GM15510 (cell line): ENCODE measurements around the gene HGD.

Source experiments
- POLR2A ChIP-seq: IDR thresholded peaks from 3 replicates; pipeline ENCODE4 v1.6.1; 2011; ENCODE audit warnings: borderline replicate concordance; ENCODE audit not compliant: insufficient read length; ENCODE audit errors: extremely low read depth

The HGD gene

DNA sequence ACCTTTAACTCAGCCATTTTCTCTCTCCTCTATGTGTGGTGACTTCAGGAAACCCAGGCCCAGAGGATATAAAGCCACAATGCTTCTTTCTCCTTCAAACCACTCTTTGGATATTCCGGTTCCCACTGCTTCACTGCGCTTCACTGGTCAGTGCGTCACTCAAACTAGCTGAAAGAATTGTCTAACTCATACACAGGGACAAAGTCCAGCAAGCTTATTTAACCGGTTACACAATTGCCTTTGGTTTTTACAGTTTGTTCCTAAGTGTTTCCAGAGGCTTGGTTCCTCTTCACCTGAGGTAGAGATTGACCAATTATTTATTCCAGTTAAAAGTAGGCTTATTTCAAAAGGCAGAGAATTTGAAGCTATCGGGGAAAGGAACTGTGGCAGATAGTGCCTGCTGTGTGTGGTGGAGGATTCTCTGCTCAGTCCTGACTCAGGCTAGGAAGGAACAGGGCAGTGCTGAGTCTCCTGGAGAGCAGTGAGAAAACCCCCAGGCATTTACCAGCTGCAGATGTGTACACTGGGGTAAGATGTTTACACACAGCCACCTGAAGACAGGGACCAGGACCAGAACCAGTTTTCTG, at the start of gene HGD:
Gene HGD, minus strand, starts transcription at position 145 of the 587 bp plus-strand sequence. Its CDS starts 128 bp downstream, at position 17.
- no peak for TF ChIP-seq POLR2A

- no peak for TF ChIP-seq POLR2A
Measured at GRCh38 chr3:120730576-120731542, 48.8 kb upstream of the HGD start.

- no peak for TF ChIP-seq POLR2A
Measured at GRCh38 chr3:120726791-120727190, 44.8 kb upstream of the HGD start.

DNA sequence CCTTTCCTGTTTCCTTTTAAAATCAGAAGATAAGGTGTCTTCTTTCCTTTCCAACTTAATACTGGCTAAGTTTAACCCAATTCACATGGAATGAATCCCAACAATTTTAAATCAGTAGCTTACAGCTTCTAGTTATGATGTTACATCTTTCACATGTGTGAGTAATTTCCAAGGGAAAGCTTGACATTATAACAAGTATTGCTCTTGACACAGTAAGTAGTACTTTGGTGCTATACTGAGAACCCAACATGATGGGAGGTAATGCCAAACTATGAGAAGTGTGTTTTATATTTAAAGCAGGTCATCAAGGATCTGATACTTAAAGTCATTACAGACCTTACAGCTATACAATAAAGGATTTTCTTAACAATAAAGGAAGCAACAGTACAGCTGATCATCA, 31.2 kb upstream of the HGD start:
- TF ChIP-seq POLR2A = no peak

DNA sequence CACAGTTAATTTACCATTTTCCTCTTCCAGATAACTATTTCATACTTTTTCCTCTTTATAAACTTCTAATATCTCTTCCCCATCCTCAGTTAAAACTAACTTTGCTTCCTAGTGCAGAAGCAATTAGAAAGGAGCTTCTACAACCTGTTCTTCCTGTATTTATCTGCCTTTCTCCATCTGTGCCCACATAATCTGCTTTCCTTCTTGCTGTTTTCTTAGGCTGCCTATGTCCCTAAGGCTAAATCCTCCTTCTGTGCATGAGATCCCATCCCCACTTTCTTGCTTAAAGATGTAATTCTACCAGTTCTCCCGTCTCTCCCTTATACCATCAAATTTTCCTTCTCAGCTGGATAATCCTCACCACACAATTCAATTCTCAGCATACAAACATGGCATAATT, 28.3 kb upstream of the HGD start:
- no peak for TF ChIP-seq POLR2A

- no peak for TF ChIP-seq POLR2A
Measured at GRCh38 chr3:120708408-120708807, 26.4 kb upstream of the HGD start.

GRCh38 chr3:120706950-120707349, 24.9 kb upstream of the HGD start:
- TF ChIP-seq POLR2A = no peak

GRCh38 chr3:120705884-120706582, 24.0 kb upstream of the HGD start:
- no peak for TF ChIP-seq POLR2A

- no peak for TF ChIP-seq POLR2A
Measured at GRCh38 chr3:120699333-120699732, 17.3 kb upstream of the HGD start.

GRCh38 chr3:120693439-120694171, 11.6 kb upstream of the HGD start:
- TF ChIP-seq POLR2A = no peak

DNA sequence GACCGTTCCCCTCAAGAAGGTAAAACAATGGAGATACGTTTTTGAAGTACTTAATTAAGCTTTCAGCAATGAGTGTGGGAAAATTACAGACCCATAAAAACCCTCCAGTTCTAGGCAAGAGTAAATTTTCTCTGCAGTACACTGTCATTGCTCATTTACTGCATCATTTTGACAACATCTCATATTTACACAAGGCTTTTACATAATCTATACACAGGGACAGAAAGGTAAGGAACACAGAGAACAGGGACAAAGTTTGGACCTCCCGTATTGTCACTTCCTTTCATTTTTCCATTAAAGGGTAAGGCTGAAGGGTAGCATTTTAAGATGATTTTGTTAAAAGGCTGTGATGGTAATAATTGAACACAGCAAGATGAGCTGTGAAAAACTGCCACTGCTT, 7.4 kb upstream of the HGD start:
- no peak for TF ChIP-seq POLR2A

DNA sequence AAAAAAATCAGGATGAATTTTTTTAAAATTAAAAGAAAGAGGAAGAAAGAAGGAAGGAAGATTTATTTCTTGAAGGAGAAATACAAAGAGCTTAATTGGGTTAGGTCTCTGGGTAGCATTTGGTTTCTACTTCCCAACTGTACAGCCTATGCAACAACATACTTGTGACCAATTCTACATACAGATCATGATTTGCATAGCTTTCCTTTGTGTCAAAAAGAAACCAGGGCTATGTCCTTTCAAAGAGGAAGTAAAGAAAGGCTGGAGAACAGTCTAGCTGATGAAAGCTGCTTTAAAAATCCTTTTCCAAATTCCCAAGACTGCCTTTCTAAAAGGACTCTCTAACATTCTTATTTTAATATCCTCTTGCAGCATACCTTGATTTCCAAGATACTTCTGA, 6.1 kb upstream of the HGD start:
- TF ChIP-seq POLR2A = no peak

DNA sequence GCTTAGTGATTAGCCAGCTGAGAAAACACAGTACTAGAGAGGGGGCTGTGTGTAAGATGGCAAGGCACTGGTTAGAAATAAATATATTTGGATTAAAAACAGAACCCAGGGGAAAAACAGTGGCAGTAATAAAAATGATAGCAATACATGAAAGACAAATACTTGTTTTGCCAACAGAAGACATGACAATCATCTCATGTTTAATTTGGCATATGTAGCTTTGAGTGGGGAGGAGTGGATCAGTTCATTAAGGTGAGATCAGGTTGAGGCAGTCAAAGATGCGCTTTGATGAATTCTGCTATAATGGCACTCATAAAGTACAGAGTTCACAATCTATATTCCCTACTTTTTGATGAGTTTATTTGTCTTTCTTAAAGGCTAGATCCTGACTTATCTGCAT, 3.4 kb upstream of the HGD start:
- no peak for TF ChIP-seq POLR2A

- TF ChIP-seq POLR2A = no peak
Measured at GRCh38 chr3:120684896-120685295, 2.9 kb upstream of the HGD start.

- no peak for TF ChIP-seq POLR2A
Measured at GRCh38 chr3:120683671-120684301, 1.7 kb upstream of the HGD start.

GRCh38 chr3:120683213-120683612, 1.2 kb upstream of the HGD start:
- no peak for TF ChIP-seq POLR2A
